Gastrocnemius medialis (tissue), 4 donors: Measurements from ENCODE around the gene SGMS1.
"Not testable (repeated sequence)": the region's sequence is repeated elsewhere in the genome, so short reads cannot be mapped to it uniquely, and the experiment has no call there.

Experiments used
- POLR2A ChIP-seq, 2 donors: fragments of 450-650 bp; IDR thresholded peaks; one replicate each; pipeline ENCODE4 v1.6.1; 2017; ENCODE audit warnings: antibody characterized with exemption in 2 of 2, mild to moderate bottlenecking in 2 of 2, moderate library complexity in 2 of 2
- TF ChIP-seq, protein P1 (sequence below), 5 experiments: fragments of 450-650 bp in 3 of 5; fragments of 200-600 bp in 2 of 5; sonication (generic) in 2 of 5; IDR thresholded peaks in 4 of 5; conservative IDR thresholded peaks in 1 of 5; 1 replicate in 4 of 5; 2 replicates in 1 of 5; pipeline ENCODE4 v1.5.1; 2016 to 2019; ENCODE audit warnings: antibody characterized with exemption in 5 of 5, mild to moderate bottlenecking in 3 of 5, moderate library complexity in 3 of 5

DNA sequence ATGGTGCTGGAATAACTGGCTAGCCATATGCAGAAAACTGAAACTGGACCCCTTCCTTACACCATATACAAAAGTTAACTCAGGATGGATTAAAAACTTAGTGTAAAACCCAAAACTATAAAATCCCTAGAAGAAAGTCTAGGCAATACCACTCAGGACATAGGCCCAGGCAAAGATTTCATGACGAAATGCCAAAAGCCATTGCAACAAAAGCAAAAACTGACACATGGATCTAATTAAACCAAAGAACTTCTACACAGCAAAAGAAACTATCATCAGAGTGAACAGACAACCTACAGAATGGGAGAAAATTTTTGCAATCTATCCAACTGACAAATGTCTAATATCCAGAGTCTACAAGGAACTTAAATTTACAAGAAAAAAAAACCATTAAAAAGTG is 75.3 kb downstream of the SGMS1 start:
- TF ChIP-seq, protein P1, sequence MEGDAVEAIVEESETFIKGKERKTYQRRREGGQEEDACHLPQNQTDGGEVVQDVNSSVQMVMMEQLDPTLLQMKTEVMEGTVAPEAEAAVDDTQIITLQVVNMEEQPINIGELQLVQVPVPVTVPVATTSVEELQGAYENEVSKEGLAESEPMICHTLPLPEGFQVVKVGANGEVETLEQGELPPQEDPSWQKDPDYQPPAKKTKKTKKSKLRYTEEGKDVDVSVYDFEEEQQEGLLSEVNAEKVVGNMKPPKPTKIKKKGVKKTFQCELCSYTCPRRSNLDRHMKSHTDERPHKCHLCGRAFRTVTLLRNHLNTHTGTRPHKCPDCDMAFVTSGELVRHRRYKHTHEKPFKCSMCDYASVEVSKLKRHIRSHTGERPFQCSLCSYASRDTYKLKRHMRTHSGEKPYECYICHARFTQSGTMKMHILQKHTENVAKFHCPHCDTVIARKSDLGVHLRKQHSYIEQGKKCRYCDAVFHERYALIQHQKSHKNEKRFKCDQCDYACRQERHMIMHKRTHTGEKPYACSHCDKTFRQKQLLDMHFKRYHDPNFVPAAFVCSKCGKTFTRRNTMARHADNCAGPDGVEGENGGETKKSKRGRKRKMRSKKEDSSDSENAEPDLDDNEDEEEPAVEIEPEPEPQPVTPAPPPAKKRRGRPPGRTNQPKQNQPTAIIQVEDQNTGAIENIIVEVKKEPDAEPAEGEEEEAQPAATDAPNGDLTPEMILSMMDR (IDR thresholded peaks at IDR 0.05 in 4 of 5, conservative IDR thresholded peaks at IDR 0.05 in 1 of 5) = not testable (repeated sequence)
- TF ChIP-seq POLR2A (IDR thresholded peaks at IDR 0.05) = not testable (repeated sequence)
